K562 (cell line): ENCODE measurements around the gene TMEM72. TPM values are rescaled to one million over a fixed set of nuclear protein-coding genes. Genes with fewer than 3 reads are reported as not detected.
A peak's percentile ranks its signal among the peaks of the same experiment; 100 is the strongest.

Experiments
- DDX20 ChIP-seq: fragments of 450-650 bp; IDR thresholded peaks from 2 replicates; pipeline ENCODE4 v1.6.1; 2016; ENCODE audit warnings: missing genetic modification characterization, low read depth, mild to moderate bottlenecking, missing compliant biosample characterization, moderate library complexity
- FIP1L1 ChIP-seq: fragments of 200-400 bp; formaldehyde crosslinking; IDR thresholded peaks from 2 replicates; pipeline ENCODE4 v1.6.1; 2018; ENCODE audit warnings: mild to moderate bottlenecking, low read depth, low read length; ENCODE audit not compliant: poor library complexity, severe bottlenecking
- GATAD2A ChIP-seq: fragments of 450-650 bp; IDR thresholded peaks from 2 replicates; pipeline ENCODE4 v1.6.1; 2017
- HNRNPK ChIP-seq: fragments of 200-400 bp; formaldehyde crosslinking; IDR thresholded peaks from one replicate; pipeline ENCODE4 v1.6.1; 2018; ENCODE audit warnings: mild to moderate bottlenecking, low read depth, low read length; ENCODE audit not compliant: poor library complexity, severe bottlenecking
- JUND ChIP-seq, 2 experiments: IDR thresholded peaks; 2 replicates in 1 of 2; 3 replicates in 1 of 2; pipeline ENCODE4 v1.6.1; 2011; ENCODE audit warnings: borderline replicate concordance in 2 of 2, low read depth in 2 of 2, low read length in 2 of 2, improper control_type of control experiment in 1 of 2, missing biosample characterization in 1 of 2, missing genetic modification characterization in 1 of 2, missing genetic modification reagents in 1 of 2
- MAZ ChIP-seq, 2 experiments: fragments of 450-650 bp in 1 of 2; sonication (generic) in 1 of 2; formaldehyde crosslinking; IDR thresholded peaks in 1 of 2; conservative IDR thresholded peaks in 1 of 2; 2 replicates each; pipeline versions ENCODE4 v1.4.0 to v1.5.0; 2020; ENCODE audit warnings: mild to moderate bottlenecking in 1 of 2, missing genetic modification reagents in 1 of 2
- NFXL1 ChIP-seq: fragments of 450-650 bp; formaldehyde crosslinking; IDR thresholded peaks from 2 replicates; pipeline ENCODE4 v1.4.0; 2021; ENCODE audit warnings: mild to moderate bottlenecking
- POLR2B ChIP-seq: fragments of 450-650 bp; IDR thresholded peaks from 2 replicates; pipeline ENCODE4 v1.6.1; 2018; ENCODE audit warnings: low read depth; ENCODE audit not compliant: partially characterized antibody
- RBBP5 ChIP-seq: fragments of 200-600 bp; sonication (generic); IDR thresholded peaks from 2 replicates; pipeline ENCODE4 v1.6.1; 2012; ENCODE audit warnings: borderline replicate concordance, mild to moderate bottlenecking, low read length, control low read depth, inconsistent platforms; ENCODE audit not compliant: insufficient read depth, poor library complexity, severe bottlenecking
- ZNF592 ChIP-seq: fragments of 450-650 bp; IDR thresholded peaks from 2 replicates; pipeline ENCODE4 v1.6.1; 2017; ENCODE audit warnings: antibody characterized with exemption, mild to moderate bottlenecking
- polyA plus RNA-seq, 8 experiments: library from polyadenylated mRNA; depleted of rRNA in 4 of 8; stranded (reverse) in 5 of 8; unstranded in 3 of 8; fragments of >200 nt; fragmentation: Nextera tagmentation in 2 of 8; fragmentation: Illumina TruSeq in 1 of 8; extraction: Ambion mirVana in 2 of 8; extraction: Trizol in 1 of 8; gene quantifications; 2 replicates each; pipeline versions ENCODE4 v1.2.1 to v1.2.3, GENCODE V29; 2011 to 2014; ENCODE audit warnings: inconsistent platforms in 1 of 8, missing spikeins in 1 of 8
- total RNA-seq, 7 experiments: library from RNA; depleted of rRNA in 6 of 7; stranded (reverse); fragments of >200 nt in 6 of 7; fragmentation: Illumina TruSeq in 2 of 7; extraction: Trizol in 2 of 7; gene quantifications; 2 replicates each; pipeline versions ENCODE4 v1.2.1 to v1.2.3, GENCODE V29; 2011 to 2021; ENCODE audit warnings: low replicate concordance in 1 of 7
- TF ChIP-seq, protein P1 (sequence below): fragments of 450-650 bp; IDR thresholded peaks from 2 replicates; pipeline ENCODE4 v1.6.1; 2018; ENCODE audit warnings: mild to moderate bottlenecking, low read depth; ENCODE audit not compliant: partially characterized antibody
- TF ChIP-seq, protein P2 (sequence below): IDR thresholded peaks from 2 replicates; pipeline ENCODE4 v1.6.1; 2011; ENCODE audit warnings: borderline replicate concordance, low read depth, mild to moderate bottlenecking, moderate library complexity, low read length; ENCODE audit not compliant: insufficient read depth, poor library complexity, severe bottlenecking
- TF ChIP-seq, protein P3 (sequence below): sonication (generic); formaldehyde crosslinking; IDR thresholded peaks from 2 replicates; pipeline ENCODE4 v1.8.0; 2022; ENCODE audit warnings: mild to moderate bottlenecking, missing genetic modification reagents

The TMEM72 gene
- total and polyA plus RNA-seq, 9 of the 15 experiments (the other 6 are each of a cell fraction or from before 2014, with no cell fraction given) = not detected

DNA sequence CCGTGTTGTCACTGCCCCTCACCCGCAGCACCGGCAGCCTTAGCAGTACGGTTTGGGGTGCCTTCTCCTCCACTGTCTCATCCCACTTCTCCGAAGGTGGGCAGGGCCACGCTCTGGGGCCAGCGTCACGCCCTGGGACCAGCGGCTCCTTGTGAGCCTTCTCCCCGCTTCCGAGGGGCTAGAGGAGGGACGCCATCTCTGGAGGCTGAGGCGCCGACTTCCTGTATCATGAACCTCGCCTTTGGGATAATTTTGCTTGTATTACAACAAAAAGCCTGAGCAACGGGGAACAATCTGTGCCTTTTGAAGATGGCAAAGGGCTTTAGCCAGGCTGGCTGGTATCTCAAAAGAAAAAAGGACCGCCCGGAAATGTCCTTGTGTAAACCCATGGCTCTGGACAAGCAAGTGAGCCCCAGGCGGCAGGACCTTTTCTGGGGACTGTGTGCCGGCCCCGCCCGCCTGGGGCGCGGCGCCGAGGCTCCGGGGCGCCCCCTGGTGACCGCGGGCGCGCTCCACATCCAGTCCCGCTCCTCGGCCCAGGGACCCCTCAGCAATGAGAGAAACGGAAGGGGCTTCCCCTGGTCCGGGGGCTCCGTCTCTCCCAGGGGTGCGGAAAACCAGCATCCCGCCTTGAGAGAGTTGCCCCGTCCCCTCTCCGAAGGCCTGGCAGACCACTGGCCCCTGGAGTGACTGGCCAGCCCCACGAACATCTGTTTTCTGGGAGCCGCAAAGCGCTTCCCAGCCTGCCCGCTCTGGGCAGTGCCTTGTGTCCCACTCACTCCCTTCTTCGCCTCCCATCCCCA lies 63.7 kb downstream of the TMEM72 start (continued):
- TF ChIP-seq, protein P1, sequence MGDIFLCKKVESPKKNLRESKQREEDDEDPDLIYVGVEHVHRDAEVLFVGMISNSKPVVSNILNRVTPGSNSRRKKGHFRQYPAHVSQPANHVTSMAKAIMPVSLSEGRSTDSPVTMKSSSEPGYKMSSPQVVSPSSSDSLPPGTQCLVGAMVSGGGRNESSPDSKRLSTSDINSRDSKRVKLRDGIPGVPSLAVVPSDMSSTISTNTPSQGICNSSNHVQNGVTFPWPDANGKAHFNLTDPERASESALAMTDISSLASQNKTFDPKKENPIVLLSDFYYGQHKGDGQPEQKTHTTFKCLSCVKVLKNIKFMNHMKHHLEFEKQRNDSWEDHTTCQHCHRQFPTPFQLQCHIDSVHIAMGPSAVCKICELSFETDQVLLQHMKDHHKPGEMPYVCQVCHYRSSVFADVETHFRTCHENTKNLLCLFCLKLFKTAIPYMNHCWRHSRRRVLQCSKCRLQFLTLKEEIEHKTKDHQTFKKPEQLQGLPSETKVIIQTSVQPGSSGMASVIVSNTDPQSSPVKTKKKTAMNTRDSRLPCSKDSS = no peak
- TF ChIP-seq, protein P2, sequence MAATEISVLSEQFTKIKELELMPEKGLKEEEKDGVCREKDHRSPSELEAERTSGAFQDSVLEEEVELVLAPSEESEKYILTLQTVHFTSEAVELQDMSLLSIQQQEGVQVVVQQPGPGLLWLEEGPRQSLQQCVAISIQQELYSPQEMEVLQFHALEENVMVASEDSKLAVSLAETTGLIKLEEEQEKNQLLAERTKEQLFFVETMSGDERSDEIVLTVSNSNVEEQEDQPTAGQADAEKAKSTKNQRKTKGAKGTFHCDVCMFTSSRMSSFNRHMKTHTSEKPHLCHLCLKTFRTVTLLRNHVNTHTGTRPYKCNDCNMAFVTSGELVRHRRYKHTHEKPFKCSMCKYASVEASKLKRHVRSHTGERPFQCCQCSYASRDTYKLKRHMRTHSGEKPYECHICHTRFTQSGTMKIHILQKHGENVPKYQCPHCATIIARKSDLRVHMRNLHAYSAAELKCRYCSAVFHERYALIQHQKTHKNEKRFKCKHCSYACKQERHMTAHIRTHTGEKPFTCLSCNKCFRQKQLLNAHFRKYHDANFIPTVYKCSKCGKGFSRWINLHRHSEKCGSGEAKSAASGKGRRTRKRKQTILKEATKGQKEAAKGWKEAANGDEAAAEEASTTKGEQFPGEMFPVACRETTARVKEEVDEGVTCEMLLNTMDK = peak; percentile 63
- TF ChIP-seq DDX20 = no peak
- TF ChIP-seq JUND (IDR thresholded peaks at IDR 0.05; ENCODE audit: borderline replicate concordance, low read depth, low read length) = peak; percentile 36; the same call in 1 of the 2 replicates
- TF ChIP-seq JUND (tag; IDR thresholded peaks at IDR 0.05; ENCODE audit: borderline replicate concordance, low read depth, low read length) = peak; percentile 16; the same call in 1 of the 3 replicates
- no peak for TF ChIP-seq HNRNPK
- TF ChIP-seq NFXL1 (CRISPR knock-in tag) = no peak
- TF ChIP-seq, protein P3, sequence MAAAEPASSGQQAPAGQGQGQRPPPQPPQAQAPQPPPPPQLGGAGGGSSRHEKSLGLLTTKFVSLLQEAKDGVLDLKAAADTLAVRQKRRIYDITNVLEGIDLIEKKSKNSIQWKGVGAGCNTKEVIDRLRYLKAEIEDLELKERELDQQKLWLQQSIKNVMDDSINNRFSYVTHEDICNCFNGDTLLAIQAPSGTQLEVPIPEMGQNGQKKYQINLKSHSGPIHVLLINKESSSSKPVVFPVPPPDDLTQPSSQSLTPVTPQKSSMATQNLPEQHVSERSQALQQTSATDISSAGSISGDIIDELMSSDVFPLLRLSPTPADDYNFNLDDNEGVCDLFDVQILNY = no peak
- TF ChIP-seq POLR2B = peak; percentile 40
- no peak for TF ChIP-seq RBBP5
- TF ChIP-seq MAZ (CRISPR knock-in tag; conservative IDR thresholded peaks at IDR 0.05 in 1 of 2, IDR thresholded peaks at IDR 0.05 in 1 of 2) = peak; percentile 90 to 97
- TF ChIP-seq GATAD2A = peak; percentile 43; the same call in 1 of the 2 replicates
- TF ChIP-seq FIP1L1 = peak; percentile 38
- TF ChIP-seq ZNF592 = 0 out of 2 replicates have a peak, but pooled peaks have one; percentile 61
